Tibial nerve (tissue), 4 donors: ENCODE measurements around the gene RSPH1.

Experiments
- EP300 ChIP-seq, 2 donors: sonication (generic); formaldehyde crosslinking; IDR thresholded peaks; one replicate each; pipeline ENCODE4 v1.6.1; 2017; ENCODE audit warnings: antibody characterized with exemption in 2 of 2, mild to moderate bottlenecking in 1 of 2
- POLR2A ChIP-seq, 2 donors: fragments of 450-650 bp; IDR thresholded peaks; one replicate each; pipeline ENCODE4 v1.6.1; 2017; ENCODE audit warnings: antibody characterized with exemption in 2 of 2, mild to moderate bottlenecking in 2 of 2, moderate library complexity in 2 of 2
- TF ChIP-seq, protein P1 (sequence below), 5 experiments: fragments of 200-600 bp in 3 of 5; fragments of 450-650 bp in 2 of 5; sonication (generic) in 3 of 5; IDR thresholded peaks; one replicate each; pipeline ENCODE4 v1.5.1; 2016 to 2019; ENCODE audit warnings: antibody characterized with exemption in 5 of 5, mild to moderate bottlenecking in 3 of 5, moderate library complexity in 2 of 5

DNA sequence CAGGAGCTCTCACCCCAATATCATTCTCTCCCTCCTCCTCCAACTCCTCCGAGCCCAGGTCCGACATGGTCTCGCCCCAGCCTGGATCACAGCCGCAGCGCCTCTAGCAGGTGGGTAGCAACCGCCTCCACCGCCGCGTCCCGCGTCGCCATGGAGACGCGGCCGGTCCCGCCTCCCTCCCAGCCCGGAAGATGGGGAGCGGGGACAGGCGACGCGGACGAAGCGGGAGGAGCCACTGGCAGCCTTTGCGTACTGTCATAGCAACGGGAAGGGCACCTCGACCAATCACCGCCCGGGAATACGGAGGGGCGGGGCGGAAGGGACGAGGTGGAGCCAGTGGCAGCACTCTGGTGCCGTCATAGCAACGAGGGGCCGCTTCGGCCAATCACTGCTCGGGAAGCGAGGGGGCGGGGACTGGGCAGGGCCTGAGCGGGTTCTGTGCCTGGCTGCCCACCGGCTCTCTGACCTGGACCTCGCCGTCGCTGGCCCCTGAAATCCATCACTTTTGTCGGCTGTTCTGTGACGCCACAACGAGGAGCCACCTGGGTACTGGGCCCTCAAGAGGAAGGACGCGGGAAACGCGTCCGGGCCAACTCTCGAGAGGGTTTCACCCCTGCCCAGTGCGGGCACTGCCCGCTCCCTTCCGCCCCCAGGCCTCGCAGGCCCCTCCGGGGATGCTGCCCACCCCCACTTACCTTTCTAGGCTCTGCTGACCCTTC lies at the start of gene RSPH1:
- TF ChIP-seq, protein P1, sequence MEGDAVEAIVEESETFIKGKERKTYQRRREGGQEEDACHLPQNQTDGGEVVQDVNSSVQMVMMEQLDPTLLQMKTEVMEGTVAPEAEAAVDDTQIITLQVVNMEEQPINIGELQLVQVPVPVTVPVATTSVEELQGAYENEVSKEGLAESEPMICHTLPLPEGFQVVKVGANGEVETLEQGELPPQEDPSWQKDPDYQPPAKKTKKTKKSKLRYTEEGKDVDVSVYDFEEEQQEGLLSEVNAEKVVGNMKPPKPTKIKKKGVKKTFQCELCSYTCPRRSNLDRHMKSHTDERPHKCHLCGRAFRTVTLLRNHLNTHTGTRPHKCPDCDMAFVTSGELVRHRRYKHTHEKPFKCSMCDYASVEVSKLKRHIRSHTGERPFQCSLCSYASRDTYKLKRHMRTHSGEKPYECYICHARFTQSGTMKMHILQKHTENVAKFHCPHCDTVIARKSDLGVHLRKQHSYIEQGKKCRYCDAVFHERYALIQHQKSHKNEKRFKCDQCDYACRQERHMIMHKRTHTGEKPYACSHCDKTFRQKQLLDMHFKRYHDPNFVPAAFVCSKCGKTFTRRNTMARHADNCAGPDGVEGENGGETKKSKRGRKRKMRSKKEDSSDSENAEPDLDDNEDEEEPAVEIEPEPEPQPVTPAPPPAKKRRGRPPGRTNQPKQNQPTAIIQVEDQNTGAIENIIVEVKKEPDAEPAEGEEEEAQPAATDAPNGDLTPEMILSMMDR (IDR thresholded peaks at IDR 0.05) = no peak
- peak; percentile 83 to 96 for TF ChIP-seq POLR2A (IDR thresholded peaks at IDR 0.05)
- peak; percentile 89 to 95 for TF ChIP-seq EP300 (IDR thresholded peaks at IDR 0.05)
